Amniotic epithelial cell (primary cell): Measurements from ENCODE around the gene IGF1R.

Source experiments
- DNase-seq: peaks from one replicate; pipeline ENCODE4 v3.0.0-alpha.2; 2010; ENCODE audit warnings: low read depth

Gene IGF1R

GRCh38 chr15:98860281-98861041 is 212.1 kb downstream of the IGF1R start:
- peak; percentile 33 for DNase-seq

DNA sequence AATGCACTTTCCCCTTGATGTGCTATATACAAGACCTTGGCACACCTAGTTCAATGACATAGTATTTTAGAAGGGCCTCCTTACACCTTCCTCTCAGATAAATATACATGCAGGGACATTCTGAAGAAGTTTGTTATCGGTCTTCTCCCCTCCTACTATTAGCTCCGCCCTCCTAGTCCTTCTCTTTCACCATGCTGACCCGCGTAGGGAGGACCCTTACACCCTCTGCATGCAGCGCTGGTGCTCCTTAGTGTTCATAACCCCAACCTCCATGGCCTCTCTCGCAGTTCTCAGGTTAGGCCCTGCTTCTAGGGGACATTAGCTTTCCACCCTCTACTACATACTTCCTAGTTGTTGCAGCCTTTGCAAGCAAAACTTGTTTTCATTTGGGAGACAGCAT is 212.8 kb downstream of the IGF1R start:
- DNase-seq: no peak

DNA sequence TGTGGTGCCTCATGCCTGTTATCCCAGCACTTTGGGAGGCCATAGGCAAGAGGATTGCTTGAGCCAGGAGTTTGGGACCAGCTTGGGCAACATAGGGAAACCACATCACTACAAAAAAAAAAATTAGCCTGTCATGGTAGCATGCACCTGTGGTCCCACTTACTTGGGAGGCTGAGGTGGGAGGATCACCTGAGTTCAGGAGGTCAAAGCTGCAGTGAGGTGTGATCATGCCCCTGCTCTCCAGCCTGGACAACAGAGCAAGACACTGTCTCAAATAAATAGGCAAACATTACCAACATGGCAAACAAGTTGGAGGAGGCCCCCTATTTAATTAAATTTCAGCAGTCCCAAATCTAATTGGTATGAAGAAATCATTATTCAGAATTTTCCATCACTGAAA is 215.6 kb downstream of the IGF1R start:
- no peak for DNase-seq

GRCh38 chr15:98865397-98866339 is 217.3 kb downstream of the IGF1R start:
- DNase-seq: peak; percentile 67

GRCh38 chr15:98866511-98866910 is 218.2 kb downstream of the IGF1R start:
- peak; percentile 86 for DNase-seq

- no peak for DNase-seq
Observed at GRCh38 chr15:98868564-98868963, 220.2 kb downstream of the IGF1R start.

DNA sequence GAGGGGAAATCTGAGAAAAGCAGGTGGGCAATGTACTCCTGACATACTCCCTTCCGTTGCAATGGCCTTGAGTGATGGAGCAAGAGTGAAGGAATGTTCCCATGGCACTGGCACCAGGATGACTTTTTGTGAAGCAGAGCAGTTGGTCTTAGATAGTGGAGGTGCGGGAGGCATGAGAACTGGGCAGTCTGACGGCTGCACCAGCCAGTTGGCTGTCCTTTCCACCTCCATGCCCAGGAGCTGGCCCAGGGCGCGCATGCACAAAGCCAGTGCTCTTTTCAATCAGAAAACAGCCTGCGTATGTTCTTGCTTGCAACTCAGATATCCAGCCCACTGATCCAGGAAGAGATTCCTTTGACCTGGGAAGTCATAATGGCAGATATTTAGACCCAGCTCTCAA is 222.4 kb downstream of the IGF1R start:
- no peak for DNase-seq

GRCh38 chr15:98872774-98873173 is 224.4 kb downstream of the IGF1R start:
- DNase-seq: no peak

- peak; percentile 91 for DNase-seq
Observed at GRCh38 chr15:98873441-98874218, 225.3 kb downstream of the IGF1R start.

DNA sequence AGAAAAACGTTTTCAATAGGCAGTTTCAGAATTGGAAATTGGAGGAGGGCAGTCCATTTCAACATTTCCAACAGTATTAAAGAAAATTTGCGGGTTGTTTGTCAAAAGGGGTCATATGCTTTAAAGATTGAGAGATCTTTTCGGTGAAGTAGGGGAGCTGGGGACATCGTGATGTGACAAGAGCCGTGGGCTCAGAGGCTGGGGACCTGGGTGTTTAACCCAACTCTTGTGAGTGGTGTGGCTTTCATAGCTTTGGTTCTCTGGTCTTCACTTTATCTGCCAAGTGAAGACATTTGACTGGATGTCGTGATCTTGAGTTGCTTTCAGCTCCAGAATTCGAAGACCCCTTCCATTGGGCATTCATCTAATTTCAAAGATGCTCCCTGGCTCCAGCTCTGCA is 226.0 kb downstream of the IGF1R start:
- no peak for DNase-seq

GRCh38 chr15:98874773-98875172 is 226.4 kb downstream of the IGF1R start:
- DNase-seq: no peak

DNA sequence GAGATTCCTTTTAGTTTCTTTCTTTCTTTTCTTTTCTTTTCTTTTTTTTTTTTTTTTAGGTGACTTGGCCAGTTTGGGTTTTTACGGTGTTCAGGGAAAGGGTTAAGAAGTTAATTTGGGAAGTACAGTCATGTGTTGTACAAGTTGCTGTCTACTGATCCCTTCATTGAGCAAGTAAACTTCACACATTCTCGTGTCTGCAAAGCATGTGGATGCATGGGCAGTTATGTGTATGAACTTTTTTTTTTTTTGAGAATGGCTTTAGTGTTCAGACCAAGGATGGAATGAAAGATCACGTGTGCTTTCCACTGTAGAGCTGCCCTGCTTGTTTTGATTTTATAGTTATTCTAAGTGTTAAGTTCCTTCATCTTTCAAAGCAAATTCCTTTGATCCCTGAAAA is 227.0 kb downstream of the IGF1R start:
- peak; percentile 49 for DNase-seq

- DNase-seq: peak; percentile 58
Observed at GRCh38 chr15:98876451-98877369, 228.4 kb downstream of the IGF1R start.

- peak; percentile 41 for DNase-seq
Observed at GRCh38 chr15:98878172-98878571, 229.8 kb downstream of the IGF1R start.

DNA sequence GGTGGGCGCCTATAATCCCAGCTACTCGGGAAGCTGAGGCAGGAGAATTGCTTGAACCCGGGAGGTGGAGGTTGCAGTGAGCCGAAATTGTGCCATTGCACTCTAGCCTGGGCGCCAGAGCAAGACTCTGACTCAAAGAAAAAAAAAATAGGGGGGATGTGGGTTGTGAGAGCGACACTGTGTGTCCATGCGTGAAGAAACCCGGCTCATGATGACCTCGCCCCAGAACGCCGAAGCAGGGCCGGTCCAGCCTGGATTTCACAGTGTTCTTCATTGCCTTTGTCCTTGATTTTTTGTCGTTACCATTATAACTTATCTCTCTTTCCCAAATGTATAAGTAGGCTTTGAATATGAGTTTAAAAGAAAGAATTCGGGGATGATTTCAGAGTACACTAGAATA is 230.5 kb downstream of the IGF1R start:
- no peak for DNase-seq

- peak; percentile 78 for DNase-seq
Observed at GRCh38 chr15:98881526-98882520, 233.5 kb downstream of the IGF1R start.

DNA sequence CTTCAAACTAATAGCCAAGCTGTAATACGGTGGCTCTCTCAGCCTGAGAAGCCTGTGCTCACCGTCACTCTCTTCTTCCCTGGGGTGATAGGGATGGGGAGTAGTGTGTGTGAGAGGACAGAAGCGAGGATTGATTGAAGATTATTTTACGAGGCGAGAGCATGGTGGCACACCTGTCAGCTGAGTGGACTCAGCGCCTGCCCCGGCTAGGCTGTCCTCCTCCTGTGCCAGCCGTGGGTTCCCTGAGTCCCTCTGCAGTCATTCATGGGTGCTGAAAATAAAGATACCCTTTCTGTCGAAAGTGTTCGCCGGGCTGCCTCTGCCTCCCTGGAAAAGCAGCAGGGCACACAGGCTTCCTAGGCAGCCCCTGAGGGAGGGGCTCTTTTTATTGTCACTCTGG is 235.1 kb downstream of the IGF1R start:
- DNase-seq: no peak

- DNase-seq: no peak
Observed at GRCh38 chr15:98884894-98885293, 236.6 kb downstream of the IGF1R start.

- DNase-seq: no peak
Observed at GRCh38 chr15:98887976-98888375, 239.6 kb downstream of the IGF1R start.
